Renal cortical epithelial cell (primary cell): Measurements from ENCODE around the gene RAB7B. TPM values are rescaled to one million over a fixed set of nuclear protein-coding genes. Genes with fewer than 3 reads are reported as not detected.

ENCODE experiments used
- DNase-seq: peaks from one replicate; pipeline ENCODE4 v3.0.0-alpha.2; 2011; ENCODE audit warnings: low read depth
- total RNA-seq: library from RNA; depleted of rRNA; stranded (reverse); fragments of >200 nt; gene quantifications from 2 replicates; pipeline ENCODE4 v1.2.3, GENCODE V29; 2014

Gene RAB7B
- total RNA-seq, 1 donor from 2014 or later = 1.1 TPM

DNA sequence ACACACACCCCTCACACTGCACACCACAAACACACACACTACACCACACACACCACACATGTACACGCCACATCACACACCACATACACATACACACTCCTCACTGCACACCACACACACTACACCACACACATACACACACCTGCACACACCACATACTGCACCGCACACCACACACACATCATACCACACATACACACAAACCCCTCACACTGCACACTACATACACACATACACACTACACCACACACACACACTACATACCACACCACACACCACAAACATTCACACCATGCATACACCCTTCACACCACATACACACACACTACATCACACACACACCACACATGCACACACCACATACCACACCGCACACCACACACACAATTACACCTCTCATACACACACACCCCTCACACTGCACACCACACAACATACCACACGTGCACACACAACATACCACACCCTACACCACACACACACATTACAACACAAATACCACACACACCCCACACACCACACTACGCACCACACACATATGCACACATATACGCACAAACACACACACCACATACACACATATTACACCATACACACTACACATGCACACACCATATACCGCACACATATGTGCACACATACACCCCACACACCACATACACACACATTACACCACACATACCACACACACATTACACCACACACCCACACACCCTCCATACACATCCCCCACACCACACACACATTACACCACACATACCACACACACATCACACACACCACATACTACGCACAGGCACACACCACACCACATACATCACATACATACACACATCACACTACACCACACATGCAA, 29.6 kb downstream of the RAB7B start:
- no peak for DNase-seq

DNA sequence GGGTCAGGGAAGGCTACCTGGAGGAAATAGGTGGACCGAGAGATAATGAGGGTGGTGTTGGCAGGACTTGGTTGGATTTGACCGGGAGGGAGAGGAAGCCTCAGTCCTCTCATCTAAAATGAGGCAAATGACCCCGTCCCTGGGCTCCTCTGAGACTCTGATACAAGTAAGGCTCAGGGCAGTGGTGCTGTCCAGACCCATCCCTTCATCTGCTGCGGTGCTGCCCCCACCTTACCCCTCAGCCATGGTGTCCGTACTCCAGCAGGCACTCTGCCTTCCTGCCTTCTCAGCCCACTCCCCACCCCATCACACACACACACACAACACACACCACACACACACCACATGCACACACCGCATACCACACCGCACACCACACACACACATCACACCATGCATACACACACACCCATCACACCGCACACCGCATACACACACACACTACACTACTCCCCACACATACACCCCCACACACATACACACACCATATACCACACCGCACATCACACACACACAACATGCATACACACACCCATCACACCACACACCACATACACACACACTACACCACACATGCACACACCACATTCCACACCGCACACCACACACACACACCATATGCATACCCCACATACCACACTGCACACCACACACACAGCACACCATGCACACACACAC, 30.6 kb downstream of the RAB7B start:
- DNase-seq = no peak

DNA sequence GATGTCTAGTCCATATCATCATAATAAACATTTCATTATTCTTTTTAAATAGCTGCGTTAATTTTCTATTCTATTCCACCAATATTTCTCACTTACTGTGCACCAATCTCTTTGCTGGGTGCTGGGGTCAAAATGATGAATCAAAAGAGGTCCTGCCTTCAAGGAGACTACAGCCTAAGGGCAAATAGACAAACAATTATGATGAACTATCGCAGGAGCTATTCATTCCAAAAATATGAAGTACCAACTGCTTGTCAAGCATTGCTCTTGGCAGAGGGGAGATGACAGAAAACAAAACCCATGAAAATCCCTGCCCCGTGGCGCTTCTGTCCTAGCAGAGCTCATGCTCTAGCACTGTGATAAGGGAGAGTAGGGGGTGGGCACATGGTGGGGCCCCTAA, 31.1 kb downstream of the RAB7B start:
- DNase-seq = no peak

DNA sequence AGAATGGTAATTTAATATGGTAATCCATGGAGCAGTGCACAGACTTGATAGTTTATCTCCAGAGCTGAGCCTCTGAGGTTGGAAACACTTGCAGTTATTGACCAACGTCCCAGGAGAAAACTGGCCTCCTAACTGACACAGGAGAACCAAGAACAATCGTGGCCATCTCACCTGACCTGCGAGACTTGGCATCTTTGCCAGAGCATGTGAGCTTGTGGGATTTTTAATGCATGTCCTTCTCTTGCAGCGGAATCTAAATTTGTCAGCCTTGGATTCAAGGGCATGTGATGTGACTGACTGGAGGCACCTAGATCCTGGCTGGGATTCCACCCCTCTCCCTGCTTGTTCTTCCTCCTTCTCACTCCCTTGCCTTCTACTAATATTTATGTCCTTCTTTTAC, 32.1 kb downstream of the RAB7B start:
- peak; percentile 56 for DNase-seq

DNA sequence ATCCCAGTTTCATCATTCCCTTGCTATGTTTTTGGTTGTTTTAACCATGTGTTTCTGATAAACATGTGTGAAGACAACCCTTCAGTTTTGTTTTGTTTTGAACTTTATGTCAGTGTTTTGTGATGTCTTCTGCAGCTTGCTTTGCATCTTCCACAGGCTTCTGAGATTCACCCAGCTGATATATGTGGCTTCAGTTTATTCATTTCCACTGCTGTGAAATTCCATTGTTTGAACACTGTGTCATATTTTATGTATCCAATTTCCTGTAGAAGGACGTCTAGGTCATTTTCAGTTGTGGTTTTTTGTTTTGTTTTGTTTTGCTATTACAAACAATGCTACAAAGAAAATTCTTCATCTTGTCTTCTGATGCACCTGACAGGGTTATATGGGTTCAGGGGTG, 32.7 kb downstream of the RAB7B start:
- no peak for DNase-seq

DNA sequence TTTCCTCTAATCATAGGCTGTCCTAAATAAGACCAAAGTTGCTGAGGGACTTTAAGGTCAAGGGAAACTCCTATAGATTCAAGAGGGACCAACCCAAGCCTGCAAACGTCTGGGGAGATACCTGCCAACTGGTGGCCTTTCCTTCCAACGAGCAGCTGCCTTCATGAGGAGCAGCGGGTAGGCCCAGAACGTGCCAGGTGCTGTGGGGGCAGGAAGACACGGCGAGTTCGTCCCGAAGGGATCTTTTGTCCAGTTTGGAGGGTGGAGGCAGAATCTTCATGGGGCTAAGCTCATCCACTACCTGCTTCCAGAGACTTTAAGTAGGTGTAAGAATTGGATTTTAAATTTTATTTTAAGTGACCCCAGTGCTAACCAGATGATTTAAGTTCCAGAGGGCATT, 34.0 kb downstream of the RAB7B start:
- no peak for DNase-seq

DNA sequence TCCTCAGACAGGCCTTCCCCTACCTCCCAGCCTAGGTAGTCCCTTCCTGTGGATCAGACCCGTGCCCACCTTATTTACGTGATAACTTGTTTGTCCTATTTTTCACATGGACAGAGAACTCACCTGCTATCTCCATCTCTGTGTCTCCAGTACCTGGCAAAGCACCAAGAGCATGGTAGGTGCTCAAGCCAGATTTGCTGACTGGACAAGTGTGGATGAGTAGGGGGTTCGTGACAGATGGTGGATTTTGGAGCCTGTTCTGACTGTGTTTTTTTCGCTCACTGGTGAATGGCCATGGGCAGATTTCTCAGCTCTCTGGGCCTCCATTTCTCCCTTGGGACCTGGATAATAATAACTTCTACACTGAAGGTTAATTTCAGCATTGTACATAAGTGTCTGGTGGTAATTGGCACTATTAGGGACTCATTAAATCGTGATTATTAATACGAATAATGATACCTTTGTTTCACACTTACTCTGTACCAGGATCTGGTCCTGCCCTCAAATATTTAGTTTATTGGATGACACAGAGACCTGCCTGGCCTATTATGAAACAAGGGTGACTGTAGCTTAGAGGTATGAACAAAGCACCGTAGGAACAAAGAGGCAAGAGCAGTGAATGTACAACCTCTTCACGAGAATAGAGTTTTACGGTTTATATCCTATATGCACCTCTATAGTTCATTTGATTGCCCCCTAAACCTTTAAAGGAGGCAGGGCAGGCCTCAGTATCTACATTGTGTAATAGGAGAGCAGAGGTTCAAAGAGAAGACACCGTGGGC, 35.5 kb downstream of the RAB7B start:
- no peak for DNase-seq

DNA sequence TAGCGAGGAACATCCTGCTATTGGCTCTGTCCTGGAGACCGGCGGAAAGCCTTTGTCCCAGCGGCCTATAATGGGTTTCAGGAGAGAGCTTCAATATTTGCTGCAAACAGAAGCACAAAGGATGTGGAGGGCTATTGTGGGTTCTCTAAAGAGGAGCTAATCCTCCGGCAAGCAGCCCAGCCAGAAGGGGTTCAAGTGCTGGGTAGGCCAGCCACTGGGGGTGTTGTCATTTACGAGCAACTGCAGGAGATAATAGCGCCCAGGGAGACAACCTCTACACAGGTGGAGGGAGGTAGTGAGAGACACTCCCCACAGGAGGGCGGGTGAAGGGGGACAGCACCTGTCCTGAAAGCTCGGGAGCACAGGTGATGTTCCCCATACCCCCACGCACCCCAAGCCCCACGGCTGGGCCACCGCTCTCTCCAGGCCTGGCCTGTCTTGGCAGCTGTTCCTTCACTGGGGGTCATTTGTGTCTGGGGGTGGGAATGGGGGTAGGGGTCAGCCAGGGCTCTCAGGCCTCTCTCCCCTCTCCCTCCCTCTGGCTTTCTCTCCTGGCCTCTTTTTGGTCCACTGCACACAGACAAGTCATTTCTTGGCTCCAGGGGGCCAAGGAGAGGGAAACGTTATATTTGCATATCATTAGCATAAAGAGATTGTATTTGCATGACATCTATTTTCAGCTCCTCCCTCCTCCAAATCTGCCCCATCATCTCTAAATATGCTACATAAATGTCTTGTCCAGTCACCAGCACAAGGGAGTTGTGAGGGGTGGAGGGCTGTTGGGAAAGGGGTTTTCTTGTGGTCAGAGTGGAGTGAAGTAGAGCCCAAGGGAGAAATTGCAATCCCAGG, 37.9 kb downstream of the RAB7B start:
- DNase-seq = no peak

DNA sequence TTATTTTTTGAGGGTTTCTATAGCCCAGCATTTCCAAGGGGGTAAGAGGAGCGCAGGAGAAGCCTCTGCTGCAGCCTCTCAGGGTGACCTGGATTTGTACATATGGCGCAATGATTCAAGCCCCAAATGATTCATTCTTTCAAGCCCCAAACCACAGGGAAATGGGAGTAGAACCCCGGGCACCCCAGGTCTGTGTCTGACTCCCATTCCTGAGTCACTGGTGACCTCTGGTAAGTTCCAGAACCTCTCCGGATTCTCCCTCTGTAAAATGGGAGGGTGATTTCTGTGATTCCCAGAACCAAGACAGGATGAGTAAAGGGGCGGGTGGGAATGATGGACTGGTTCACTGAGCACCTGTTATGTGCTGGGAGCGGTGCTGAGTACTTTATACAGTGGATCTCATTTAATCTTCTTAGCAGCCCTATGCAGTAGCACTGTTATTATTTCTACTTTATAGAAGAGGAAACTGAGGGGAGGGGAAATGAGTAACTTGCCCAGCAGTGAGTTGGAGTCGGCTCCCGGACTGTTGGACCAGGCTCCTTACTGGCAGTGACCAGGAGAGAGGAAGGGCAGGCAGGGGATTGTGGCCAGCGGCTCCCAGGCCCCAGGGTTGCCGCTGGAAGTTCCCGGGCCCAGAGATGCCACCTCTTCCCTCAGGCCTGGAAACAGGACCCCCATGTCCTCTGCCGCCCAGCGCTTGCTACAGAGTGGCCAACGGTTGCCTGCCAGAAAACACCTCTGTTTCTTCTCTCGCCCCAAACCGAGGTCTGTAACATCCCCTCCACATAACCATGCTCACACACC, 39.6 kb downstream of the RAB7B start:
- DNase-seq = peak; percentile 97

DNA sequence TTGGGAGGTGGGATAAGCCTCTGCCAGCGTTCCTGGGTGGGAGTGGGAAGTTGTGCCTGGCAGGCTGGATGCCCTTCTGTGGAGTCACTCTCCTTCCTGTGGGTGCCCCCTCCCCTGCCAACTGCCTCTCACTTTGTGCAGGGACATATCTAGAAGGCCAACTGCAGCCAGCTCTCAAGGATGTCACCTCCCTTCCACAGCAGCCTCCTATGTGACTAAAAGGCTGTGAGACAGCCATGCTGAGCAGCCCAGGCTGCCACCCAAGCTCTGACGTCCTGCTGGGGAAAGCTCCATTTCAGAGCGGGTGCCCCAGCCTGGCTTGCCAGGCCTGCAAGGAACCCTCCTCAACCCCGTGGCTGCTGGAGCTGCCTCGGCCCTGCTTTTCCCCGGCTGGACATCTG, 40.4 kb downstream of the RAB7B start:
- DNase-seq = no peak

DNA sequence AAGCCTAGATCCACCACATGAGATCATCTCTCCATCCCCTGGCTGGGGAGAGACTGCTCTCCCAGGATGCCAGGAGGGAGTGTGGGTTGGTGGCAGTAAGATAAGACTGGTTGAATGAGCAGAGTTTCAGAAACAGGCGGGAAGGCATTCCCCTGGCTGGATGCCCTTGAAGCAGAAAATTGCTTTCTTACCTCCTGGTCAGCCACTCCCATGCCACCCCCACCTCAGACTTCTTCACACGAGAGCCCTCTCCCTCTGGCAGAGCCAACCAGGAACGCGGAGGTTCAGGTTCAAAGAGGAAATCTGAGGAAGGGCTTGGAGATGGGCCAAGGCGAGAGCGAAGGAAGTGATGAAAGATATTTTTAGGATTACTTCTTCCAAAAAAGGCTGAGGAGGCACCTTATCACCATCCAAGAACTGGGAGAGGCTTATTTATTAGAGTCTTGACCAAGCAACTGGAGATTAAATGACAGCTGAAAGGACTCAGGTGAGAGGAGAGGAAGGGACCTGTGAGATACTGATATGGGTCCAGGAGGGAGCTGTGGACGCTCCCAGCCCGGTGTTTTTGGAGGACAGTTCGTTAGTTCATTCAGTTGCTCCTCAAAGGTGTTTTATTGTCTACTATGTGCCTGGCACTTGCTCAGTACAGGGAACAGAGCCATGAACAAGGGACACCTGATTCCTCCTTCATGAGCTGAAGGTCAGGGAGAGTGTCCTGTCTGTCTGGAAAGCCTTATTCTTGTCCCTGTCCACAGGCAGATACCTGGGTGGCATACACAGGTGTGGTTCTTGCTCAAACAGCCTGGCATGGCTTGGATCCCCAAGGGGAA, 41.0 kb downstream of the RAB7B start:
- peak; percentile 79 for DNase-seq

DNA sequence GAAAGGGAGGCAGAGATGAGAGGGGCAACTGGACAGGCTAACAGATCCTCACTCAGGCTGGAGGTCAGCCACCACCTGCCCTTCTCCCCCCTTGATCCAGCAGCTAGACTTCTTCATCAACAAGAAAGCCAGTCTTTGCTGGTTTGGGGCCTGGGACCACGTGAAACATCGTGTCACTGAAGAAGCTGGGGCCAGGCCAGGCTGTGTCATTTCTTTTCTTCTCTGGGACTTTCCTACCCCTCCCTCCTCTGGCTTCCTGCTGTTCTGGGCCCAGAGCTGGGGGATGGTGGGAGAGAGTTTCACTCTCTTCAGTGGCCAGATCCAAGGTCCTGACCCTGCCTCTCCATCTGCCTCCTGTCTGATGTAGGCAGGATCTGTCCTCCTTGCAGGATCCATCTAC, 41.8 kb downstream of the RAB7B start:
- peak; percentile 49 for DNase-seq

DNA sequence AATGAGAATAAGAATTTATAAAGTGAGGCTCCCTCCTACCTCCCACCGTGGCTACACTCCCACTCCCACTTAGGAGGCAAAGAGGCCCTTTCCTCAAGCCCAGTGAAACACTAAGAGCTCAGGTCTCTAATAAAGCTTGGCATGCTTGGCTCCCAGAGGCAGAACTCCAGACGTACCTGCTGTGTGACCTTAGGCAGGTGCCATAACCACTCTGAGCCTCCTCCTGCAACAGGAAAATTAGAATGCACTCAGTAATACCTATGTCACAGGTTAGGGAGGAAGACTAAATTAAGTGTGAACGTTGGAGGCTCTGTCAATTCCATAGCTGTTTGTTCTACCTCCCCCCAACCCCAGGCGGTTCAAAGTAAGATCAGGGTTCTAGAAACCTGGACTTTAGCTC, 43.4 kb downstream of the RAB7B start:
- no peak for DNase-seq

DNA sequence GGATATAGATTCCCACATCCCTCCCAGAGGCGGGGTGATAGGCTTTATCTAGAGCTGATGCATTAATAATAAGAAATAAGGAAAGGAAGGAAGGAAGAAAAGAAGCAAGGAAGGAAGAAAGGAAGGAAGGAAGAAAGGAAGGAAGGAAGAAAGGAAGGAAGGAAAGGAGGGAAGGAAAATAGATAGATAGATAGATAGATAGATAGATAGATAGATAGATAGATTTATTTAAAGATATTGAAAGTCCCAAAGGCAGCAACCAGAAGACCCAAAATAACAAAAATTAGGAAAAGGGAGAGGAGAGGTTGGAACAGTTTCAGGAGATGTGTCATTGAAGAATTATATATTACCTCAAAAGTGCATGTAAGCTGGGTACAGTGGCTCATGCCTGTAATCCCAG, 47.7 kb downstream of the RAB7B start:
- no peak for DNase-seq

DNA sequence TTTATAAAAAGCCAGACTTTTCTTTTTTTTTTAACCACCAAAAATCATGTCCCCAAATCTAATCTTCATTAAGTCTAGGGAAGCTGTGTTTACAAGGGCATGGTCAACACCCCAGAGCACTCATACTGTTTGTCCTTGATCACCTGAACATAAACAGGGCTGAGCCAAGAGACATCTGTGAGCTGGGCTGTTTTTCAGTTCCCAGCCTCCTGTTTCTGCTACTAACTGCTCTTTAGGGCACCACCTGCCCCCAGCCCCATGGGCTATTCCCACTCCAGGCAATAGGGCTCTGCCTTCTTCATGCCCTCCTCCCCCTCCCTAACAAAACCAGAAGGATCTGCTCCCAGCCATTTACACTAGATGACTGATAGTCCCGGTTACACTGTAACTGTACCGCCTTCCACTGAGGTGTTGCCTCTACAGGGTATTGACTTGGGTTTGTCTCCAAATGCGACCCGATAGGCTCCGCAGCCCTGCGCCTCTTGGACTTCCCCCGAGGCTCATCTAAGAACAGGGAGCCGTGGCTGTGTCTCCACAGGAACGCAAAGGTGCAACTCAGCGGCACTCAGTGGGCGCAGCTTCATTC, 48.3 kb downstream of the RAB7B start:
- DNase-seq = no peak

DNA sequence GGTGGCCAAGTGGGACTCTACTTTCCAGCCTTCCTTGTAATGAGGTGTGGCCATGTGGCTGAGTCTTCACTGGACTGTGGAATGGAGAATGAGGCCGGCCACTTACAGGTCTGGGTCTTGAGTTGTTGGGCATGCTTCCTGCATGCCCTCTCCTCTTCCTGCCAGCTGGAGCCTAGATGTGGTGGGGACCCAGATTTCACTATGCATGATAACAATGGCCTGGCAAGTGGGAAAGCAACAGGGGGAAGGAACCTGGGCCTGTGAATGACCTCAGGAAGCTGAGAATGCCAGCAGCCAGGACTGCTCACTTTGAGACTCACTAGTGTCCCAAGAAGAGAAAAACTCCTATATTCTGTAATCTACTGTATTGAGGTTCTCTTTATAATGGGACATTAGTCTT, 51.4 kb downstream of the RAB7B start:
- DNase-seq = no peak

DNA sequence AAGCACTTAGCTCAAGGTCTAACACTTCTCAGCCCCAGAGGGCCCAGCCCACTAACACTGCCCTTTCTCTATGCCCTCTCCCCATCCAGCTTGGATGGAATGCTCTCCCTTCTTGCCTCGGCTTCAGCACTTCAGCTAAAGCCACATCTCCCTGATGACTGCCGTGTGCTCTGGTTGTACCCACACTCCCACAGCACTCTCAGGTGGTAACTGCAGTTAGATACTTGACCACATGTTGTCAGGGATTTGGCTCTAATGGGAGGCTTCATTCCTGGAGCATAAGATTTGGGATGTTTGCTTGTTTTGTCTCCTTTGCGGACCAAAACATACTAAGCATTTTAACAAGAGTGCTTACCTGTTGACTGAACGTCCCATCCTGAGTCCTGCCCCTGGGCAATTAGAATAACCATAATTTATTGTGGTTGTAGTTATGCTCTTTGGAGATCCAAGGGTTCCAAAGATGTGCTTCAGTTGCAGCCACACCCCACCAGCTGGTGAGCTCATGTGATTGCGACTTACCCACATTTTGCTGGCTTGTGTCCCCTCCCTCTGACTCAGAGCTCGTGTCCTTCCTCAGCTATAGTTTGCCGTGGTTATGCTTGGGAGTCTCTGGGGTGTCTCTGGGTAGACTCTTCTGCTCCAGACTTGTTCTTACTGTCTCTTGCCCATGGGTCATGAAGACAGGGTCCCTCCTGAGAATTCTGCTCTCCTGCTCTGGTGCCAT, 52.2 kb downstream of the RAB7B start:
- no peak for DNase-seq

DNA sequence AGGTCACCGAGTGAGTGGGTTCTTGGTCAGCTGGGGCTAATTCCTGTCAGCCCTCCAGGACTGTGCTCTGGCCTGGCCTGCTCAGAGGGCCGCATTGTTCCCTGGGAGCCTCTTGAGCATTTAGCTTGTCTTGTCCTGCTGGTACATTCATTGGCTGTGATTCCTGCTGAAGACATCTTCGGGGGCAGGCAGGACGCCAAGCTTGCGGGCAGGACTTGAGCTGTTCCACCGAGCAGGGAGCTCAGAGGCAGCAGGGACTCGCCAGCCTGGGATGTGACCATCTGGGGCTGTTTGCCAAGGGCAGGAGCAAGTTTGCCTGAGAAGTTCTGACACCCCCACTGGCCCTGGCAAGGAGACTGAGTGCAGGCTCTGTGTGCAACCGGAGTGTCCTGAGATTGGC, 52.9 kb downstream of the RAB7B start:
- peak; percentile 35 for DNase-seq

DNA sequence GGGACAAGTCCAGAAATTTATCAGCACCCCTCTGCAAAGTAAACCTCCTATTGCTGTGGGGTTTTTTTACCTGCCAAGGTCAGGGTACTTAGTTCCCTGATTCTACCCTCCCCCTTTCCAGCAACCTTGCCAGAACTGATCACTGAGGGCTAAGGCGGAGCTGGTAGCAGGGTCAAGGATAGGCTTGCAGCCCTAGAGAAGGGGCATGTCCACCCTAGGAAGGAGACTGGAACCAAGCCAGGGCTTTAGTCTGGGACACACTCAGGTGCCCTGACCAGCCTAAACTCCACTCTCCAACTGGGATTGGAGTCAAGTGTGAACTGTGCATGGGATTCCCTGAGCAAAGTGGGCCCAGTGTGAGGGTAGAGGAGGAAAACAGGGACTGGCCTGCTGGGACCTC, 53.4 kb downstream of the RAB7B start:
- DNase-seq = no peak
